Left ventricle myocardium inferior (tissue), 1 donor: ENCODE measurements around the gene SLC25A41. TPM values are rescaled to one million over a fixed set of nuclear protein-coding genes. Genes with fewer than 3 reads are reported as not detected.

Experiments used
- DNase-seq: peaks from one replicate; pipeline ENCODE4 v3.0.0-alpha.2; 2020
- H3K27ac ChIP-seq: fragments of 200-600 bp; replicated peaks from 2 replicates; pipeline ENCODE4 v1.8.0; 2021
- H3K27me3 ChIP-seq: fragments of 200-600 bp; 2 replicates; pipeline ENCODE4 v1.8.0; 2021; ENCODE audit warnings: low read depth
- H3K36me3 ChIP-seq: fragments of 200-600 bp; 2 replicates; pipeline ENCODE4 v1.8.0; 2021
- H3K4me1 ChIP-seq: fragments of 200-600 bp; 2 replicates; pipeline ENCODE4 v1.8.0; 2021
- H3K4me3 ChIP-seq: fragments of 200-600 bp; 2 replicates; pipeline ENCODE4 v1.8.0; 2021; ENCODE audit warnings: mild to moderate bottlenecking, moderate library complexity
- H3K9me3 ChIP-seq: fragments of 200-600 bp; replicated peaks from 2 replicates; pipeline ENCODE4 v1.8.0; 2021
- intact Hi-C: fragments of 100-400 bp; cut with micrococcal nuclease; formaldehyde crosslinking; loops from one replicate; pipeline ENCODE4 v1.11.0; 2022
- total RNA-seq: library from RNA; stranded (reverse); fragmentation: NEBNext Ultra II Directional; extraction: Animal tissue kit (Norgen Biotek cat#: 25700); gene quantifications from one replicate; pipeline ENCODE4 v1.2.1, GENCODE V29; 2021
- TF ChIP-seq, protein P1 (sequence below): fragments of 200-600 bp; IDR thresholded peaks from 2 replicates; pipeline ENCODE4 v1.8.0; 2021; ENCODE audit warnings: antibody characterized with exemption, mild to moderate bottlenecking, borderline replicate concordance
- donor health status: DM: no; HTN: yes; CAD: no; lungs with severe emphysema.

The SLC25A41 gene
- total RNA-seq, 1 donor from 2014 or later: 0.16 TPM

GRCh38 chr19:6466526-6467248, 33.1 kb upstream of the SLC25A41 start:
- H3K4me3 ChIP-seq: no peak overlapping the region
- no peak for DNase-seq
- H3K27ac ChIP-seq: no peak overlapping the region
- peaks cover 74% of the 10 kb centered on the region for H3K27me3 ChIP-seq
- no peaks in the 10 kb centered on the region for H3K9me3 ChIP-seq
- no peaks in the 10 kb centered on the region for H3K36me3 ChIP-seq
- H3K4me1 ChIP-seq: peaks cover 6% of the 10 kb centered on the region
- TF ChIP-seq, protein P1, sequence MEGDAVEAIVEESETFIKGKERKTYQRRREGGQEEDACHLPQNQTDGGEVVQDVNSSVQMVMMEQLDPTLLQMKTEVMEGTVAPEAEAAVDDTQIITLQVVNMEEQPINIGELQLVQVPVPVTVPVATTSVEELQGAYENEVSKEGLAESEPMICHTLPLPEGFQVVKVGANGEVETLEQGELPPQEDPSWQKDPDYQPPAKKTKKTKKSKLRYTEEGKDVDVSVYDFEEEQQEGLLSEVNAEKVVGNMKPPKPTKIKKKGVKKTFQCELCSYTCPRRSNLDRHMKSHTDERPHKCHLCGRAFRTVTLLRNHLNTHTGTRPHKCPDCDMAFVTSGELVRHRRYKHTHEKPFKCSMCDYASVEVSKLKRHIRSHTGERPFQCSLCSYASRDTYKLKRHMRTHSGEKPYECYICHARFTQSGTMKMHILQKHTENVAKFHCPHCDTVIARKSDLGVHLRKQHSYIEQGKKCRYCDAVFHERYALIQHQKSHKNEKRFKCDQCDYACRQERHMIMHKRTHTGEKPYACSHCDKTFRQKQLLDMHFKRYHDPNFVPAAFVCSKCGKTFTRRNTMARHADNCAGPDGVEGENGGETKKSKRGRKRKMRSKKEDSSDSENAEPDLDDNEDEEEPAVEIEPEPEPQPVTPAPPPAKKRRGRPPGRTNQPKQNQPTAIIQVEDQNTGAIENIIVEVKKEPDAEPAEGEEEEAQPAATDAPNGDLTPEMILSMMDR: no peak
- intact Hi-C loops: no loop called here

DNA sequence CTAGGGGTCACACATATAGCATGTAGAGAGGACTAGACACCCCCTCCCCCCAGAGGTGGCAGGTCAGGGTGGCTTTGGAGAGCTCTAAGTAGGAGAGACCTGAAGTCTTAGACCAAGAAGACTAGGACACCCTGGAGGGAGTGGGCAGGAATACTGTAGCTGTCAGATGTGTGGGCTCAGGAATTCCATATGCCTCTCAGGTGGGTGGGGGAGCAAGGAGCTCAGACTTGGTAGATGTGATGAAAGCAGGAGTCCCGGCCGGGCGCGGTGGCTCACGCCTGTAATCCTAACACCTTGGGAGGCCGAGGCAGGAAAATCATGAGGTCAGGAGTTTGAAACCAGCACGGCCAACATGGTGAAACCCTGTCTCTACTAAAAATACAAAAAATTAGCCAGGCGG, 32.1 kb upstream of the SLC25A41 start:
- DNase-seq: no peak
- Histone ChIP-seq H3K9me3 (no peaks in the 10 kb centered on the region), H3K36me3 (no peaks in the 10 kb centered on the region), H3K4me3 (no peak overlapping the region), H3K27me3 (peaks cover 68% of the 10 kb centered on the region), H3K27ac (no peak overlapping the region), H3K4me1 (peaks cover 8% of the 10 kb centered on the region)
- intact Hi-C loops: no loop called here
- TF ChIP-seq, protein P1: no peak

- H3K9me3 ChIP-seq: no peaks in the 10 kb centered on the region
- peaks cover 68% of the 10 kb centered on the region for H3K27me3 ChIP-seq
- TF ChIP-seq, protein P1: no peak
- peaks cover 12% of the 10 kb centered on the region for H3K4me1 ChIP-seq
- H3K4me3 ChIP-seq: no peak overlapping the region
- no peaks in the 10 kb centered on the region for H3K36me3 ChIP-seq
- DNase-seq: no peak
- intact Hi-C loops: no loop called here
- H3K27ac ChIP-seq: no peak overlapping the region
Measured at GRCh38 chr19:6465006-6465405, 31.4 kb upstream of the SLC25A41 start.

DNA sequence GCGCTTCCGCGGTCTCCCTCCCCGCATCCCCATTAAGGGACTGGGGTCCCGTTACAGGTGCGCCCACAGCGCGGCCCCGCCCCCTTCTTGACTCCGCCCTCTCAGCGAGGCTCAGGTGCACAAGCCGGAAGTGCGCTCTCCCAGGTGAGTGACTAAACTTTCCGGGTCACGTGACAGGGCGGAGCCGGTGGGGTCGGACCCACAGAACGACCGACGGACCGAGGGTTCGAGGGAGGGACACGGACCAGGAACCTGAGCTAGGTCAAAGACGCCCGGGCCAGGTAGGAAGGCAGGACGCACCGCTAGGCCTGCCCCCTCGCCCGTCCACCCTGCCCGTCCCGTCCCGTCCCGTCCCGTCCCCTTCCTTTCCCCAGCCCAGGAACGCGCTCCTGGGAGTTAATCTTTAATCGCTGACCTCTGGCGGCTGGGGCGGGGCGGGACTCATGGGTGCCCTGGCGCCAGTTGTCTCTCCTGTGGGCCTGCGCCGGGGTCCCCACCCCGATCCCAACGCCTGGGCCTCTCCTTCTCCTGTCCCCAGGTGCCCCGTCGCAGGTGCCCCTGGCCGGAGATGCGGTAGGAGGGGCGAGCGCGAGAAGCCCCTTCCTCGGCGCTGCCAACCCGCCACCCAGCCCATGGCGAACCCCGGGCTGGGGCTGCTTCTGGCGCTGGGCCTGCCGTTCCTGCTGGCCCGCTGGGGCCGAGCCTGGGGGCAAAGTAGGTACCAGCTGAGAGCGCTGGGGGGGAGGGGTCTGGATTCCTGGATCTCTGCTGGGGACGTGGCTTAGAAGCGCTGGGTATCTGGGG, 30.7 kb upstream of the SLC25A41 start, which contains the start of gene CRB3:
Gene CRB3, plus strand, starts transcription at position 202 of the 804 bp plus-strand sequence. Its CDS starts 431 bp downstream, at position 633.
- no peaks in the 10 kb centered on the region for H3K9me3 ChIP-seq
- H3K27me3 ChIP-seq: peaks cover 68% of the 10 kb centered on the region

More for the DNA sequence above, 30.7 kb upstream of the SLC25A41 start, which contains the start of gene CRB3:
- TF ChIP-seq, protein P1: no peak
- H3K4me1 ChIP-seq: peaks cover 19% of the 10 kb centered on the region
- no peak within 1 kb of the TSS for H3K27ac ChIP-seq
- no peaks in the 10 kb centered on the region for H3K36me3 ChIP-seq
- intact Hi-C loops: no loop called here
- DNase-seq: no peak
- H3K4me3 ChIP-seq: no peak within 1 kb of the TSS
